Measurements from ENCODE around the gene SLC22A3. TPM values are rescaled to one million over a fixed set of nuclear protein-coding genes. Genes with fewer than 3 reads are reported as not detected.

Gene SLC22A3
- total and polyA plus RNA-seq, 4 donors = 9.5 to 65.0 (median 33.3) TPM

GRCh38 chr6:160429620-160429895 is 81.4 kb downstream of the SLC22A3 start:
- Histone ChIP-seq H3K27me3 (ENCODE audit: control insufficient read depth in 3 of 3, insufficient read depth in 3 of 3, low read length in 2 of 3) (no peaks in the 10 kb centered on the region), H3K4me1 (ENCODE audit: control insufficient read depth in 5 of 5, insufficient read depth in 5 of 5, low read length in 5 of 5) (peaks cover 0 to 31% (median 10%) of the 10 kb centered on the region in 5 donors), H3K36me3 (ENCODE audit: control insufficient read depth in 4 of 4, insufficient read depth in 4 of 4, low read length in 4 of 4) (no peaks in the 10 kb centered on the region), H3K9me3 (ENCODE audit: control insufficient read depth in 4 of 4, insufficient read depth in 3 of 4, low read length in 3 of 4) (no peaks in the 10 kb centered on the region), H3K27ac (ENCODE audit: low read depth in 1 of 2, low read length in 1 of 2) (no peak overlapping the region), H3K9ac (ENCODE audit: insufficient read depth in 1 of 2, low read length in 2 of 2) (no peak overlapping the region), H3K4me3 (no peak overlapping the region)
- no peak for TF ChIP-seq CTCF (IDR thresholded peaks at IDR 0.05; ENCODE audit: control extremely low read depth, extremely low read depth)
- no peak for ATAC-seq (ENCODE audit: insufficient read depth, low FRiP score)
- 60 to 68% methylated on average over 4 of the region's 4 CpGs for WGBS, 2 donors
- no peak for DNase-seq

- 70 to 82% methylated on average over 4 of the region's 4 CpGs for WGBS, 2 donors
- ATAC-seq (ENCODE audit: insufficient read depth, low FRiP score) = no peak
- Histone ChIP-seq H3K36me3 (ENCODE audit: control insufficient read depth in 4 of 4, insufficient read depth in 4 of 4, low read length in 4 of 4) (no peaks in the 10 kb centered on the region), H3K27me3 (ENCODE audit: control insufficient read depth in 3 of 3, insufficient read depth in 3 of 3, low read length in 2 of 3) (no peaks in the 10 kb centered on the region), H3K9ac (ENCODE audit: insufficient read depth in 1 of 2, low read length in 2 of 2) (no peak overlapping the region), H3K4me1 (ENCODE audit: control insufficient read depth in 5 of 5, insufficient read depth in 5 of 5, low read length in 5 of 5) (peaks cover 0 to 31% (median 10%) of the 10 kb centered on the region in 5 donors), H3K27ac (ENCODE audit: low read depth in 1 of 2, low read length in 1 of 2) (no peak overlapping the region), H3K9me3 (ENCODE audit: control insufficient read depth in 4 of 4, insufficient read depth in 3 of 4, low read length in 3 of 4) (no peaks in the 10 kb centered on the region), H3K4me3 (no peak overlapping the region)
- no peak for TF ChIP-seq CTCF (IDR thresholded peaks at IDR 0.05; ENCODE audit: control extremely low read depth, extremely low read depth)
- peak in 1 of 3 donors; percentile 4 for DNase-seq
Observed at GRCh38 chr6:160430203-160430602, 82.0 kb downstream of the SLC22A3 start.

- DNase-seq = peak in 1 of 3 donors; percentile 44
- WGBS, 2 donors = 75 to 76% methylated on average over 5 of the region's 5 CpGs
- no peaks in the 10 kb centered on the region for H3K36me3 ChIP-seq (ENCODE audit: control insufficient read depth in 4 of 4, insufficient read depth in 4 of 4, low read length in 4 of 4)
- no peak overlapping the region for H3K9ac ChIP-seq (ENCODE audit: insufficient read depth in 1 of 2, low read length in 2 of 2)
- no peak for ATAC-seq (ENCODE audit: insufficient read depth, low FRiP score)
- H3K27me3 ChIP-seq (ENCODE audit: control insufficient read depth in 3 of 3, insufficient read depth in 3 of 3, low read length in 2 of 3) = no peaks in the 10 kb centered on the region
- no peak overlapping the region for H3K4me3 ChIP-seq
- TF ChIP-seq CTCF (IDR thresholded peaks at IDR 0.05; ENCODE audit: control extremely low read depth, extremely low read depth) = no peak
- no peaks in the 10 kb centered on the region for H3K9me3 ChIP-seq (ENCODE audit: control insufficient read depth in 4 of 4, insufficient read depth in 3 of 4, low read length in 3 of 4)
- peaks cover 0 to 31% (median 10%) of the 10 kb centered on the region in 5 donors for H3K4me1 ChIP-seq (ENCODE audit: control insufficient read depth in 5 of 5, insufficient read depth in 5 of 5, low read length in 5 of 5)
- H3K27ac ChIP-seq (ENCODE audit: low read depth in 1 of 2, low read length in 1 of 2) = no peak overlapping the region
Observed at GRCh38 chr6:160430751-160431150, 82.6 kb downstream of the SLC22A3 start.

GRCh38 chr6:160431226-160431625 is 83.0 kb downstream of the SLC22A3 start:
- Histone ChIP-seq H3K27ac (ENCODE audit: low read depth in 1 of 2, low read length in 1 of 2) (no peak overlapping the region), H3K4me1 (ENCODE audit: control insufficient read depth in 5 of 5, insufficient read depth in 5 of 5, low read length in 5 of 5) (peaks cover 0 to 31% (median 10%) of the 10 kb centered on the region in 5 donors), H3K27me3 (ENCODE audit: control insufficient read depth in 3 of 3, insufficient read depth in 3 of 3, low read length in 2 of 3) (no peaks in the 10 kb centered on the region), H3K9ac (ENCODE audit: insufficient read depth in 1 of 2, low read length in 2 of 2) (no peak overlapping the region), H3K4me3 (no peak overlapping the region), H3K9me3 (ENCODE audit: control insufficient read depth in 4 of 4, insufficient read depth in 3 of 4, low read length in 3 of 4) (no peaks in the 10 kb centered on the region), H3K36me3 (ENCODE audit: control insufficient read depth in 4 of 4, insufficient read depth in 4 of 4, low read length in 4 of 4) (no peaks in the 10 kb centered on the region)
- DNase-seq (peak; percentile 77 to 95 (median 92)), ATAC-seq (ENCODE audit: insufficient read depth, low FRiP score) (peak; percentile 34)
- no peak for TF ChIP-seq CTCF (IDR thresholded peaks at IDR 0.05; ENCODE audit: control extremely low read depth, extremely low read depth)
- WGBS, 2 donors = 70 to 80% methylated on average over 8 of the region's 8 CpGs

Measured in lung (tissue), 12 donors.